Mucosa of rectum (tissue), 2 donors: ENCODE results near the gene RAB1A.
A peak's percentile ranks its signal among the peaks of the same experiment; 100 is the strongest.
"Not testable (repeated sequence)": the region's sequence is repeated elsewhere in the genome, so short reads cannot be mapped to it uniquely, and the experiment has no call there.

Experiments
- H3K27ac ChIP-seq, 2 donors: one replicate each; pipeline ENCODE4 v1.7.0; 2013; ENCODE audit warnings: inconsistent platforms in 2 of 2, low read depth in 2 of 2, low read length in 2 of 2
- H3K27me3 ChIP-seq, 2 donors: one replicate each; pipeline ENCODE4 v1.7.0; 2013; ENCODE audit warnings: low read length in 2 of 2; ENCODE audit not compliant: control insufficient read depth in 2 of 2, insufficient read depth in 2 of 2
- H3K36me3 ChIP-seq, 2 donors: one replicate each; pipeline ENCODE4 v1.7.0; 2013; ENCODE audit warnings: low read length in 2 of 2; ENCODE audit not compliant: control insufficient read depth in 2 of 2, insufficient read depth in 2 of 2
- H3K4me1 ChIP-seq, 2 donors: one replicate each; pipeline ENCODE4 v1.7.0; 2013; ENCODE audit warnings: low read length in 2 of 2, mild to moderate bottlenecking in 1 of 2; ENCODE audit not compliant: control insufficient read depth in 2 of 2, insufficient read depth in 2 of 2
- H3K4me3 ChIP-seq, 2 donors: one replicate each; pipeline ENCODE4 v1.7.0; 2013; ENCODE audit warnings: low read length in 2 of 2
- H3K9ac ChIP-seq, 2 donors: one replicate each; pipeline ENCODE4 v1.7.0; 2013; ENCODE audit warnings: low read length in 2 of 2, low read depth in 1 of 2, mild to moderate bottlenecking in 1 of 2
- H3K9me3 ChIP-seq, 2 donors: one replicate each; pipeline ENCODE4 v1.7.0; 2013; ENCODE audit warnings: low read length in 2 of 2; ENCODE audit not compliant: control insufficient read depth in 2 of 2
- donor health status: healthy.
- donor health status: Normal muscosa, but diverticular disease.

RAB1A gene

GRCh38 chr2:65137197-65137775, 7.4 kb upstream of the RAB1A start:
- H3K9ac ChIP-seq: no peak overlapping the region
- H3K4me3 ChIP-seq: no peak overlapping the region
- no peak overlapping the region for H3K27ac ChIP-seq
- H3K4me1 ChIP-seq: peaks cover 0 to 4% of the 10 kb centered on the region in 2 donors
- no peaks in the 10 kb centered on the region for H3K36me3 ChIP-seq
- no peaks in the 10 kb centered on the region for H3K27me3 ChIP-seq
- no peaks in the 10 kb centered on the region for H3K9me3 ChIP-seq

GRCh38 chr2:65136253-65136652, 6.3 kb upstream of the RAB1A start:
- Histone ChIP-seq H3K27ac (no peak overlapping the region), H3K27me3 (no peaks in the 10 kb centered on the region), H3K36me3 (no peaks in the 10 kb centered on the region), H3K4me1 (no peaks in the 10 kb centered on the region), H3K9me3 (no peaks in the 10 kb centered on the region), H3K4me3 (no peak overlapping the region), H3K9ac (no peak overlapping the region)

GRCh38 chr2:65134158-65134557, 4.3 kb upstream of the RAB1A start:
- Histone ChIP-seq H3K27ac (no peak overlapping the region), H3K9ac (no peak overlapping the region), H3K4me1 (peaks cover 3% of the 10 kb centered on the region in 2 donors), H3K36me3 (no peaks in the 10 kb centered on the region), H3K9me3 (no peaks in the 10 kb centered on the region), H3K27me3 (no peaks in the 10 kb centered on the region), H3K4me3 (no peak overlapping the region)

GRCh38 chr2:65133626-65134025, 3.7 kb upstream of the RAB1A start:
- Histone ChIP-seq H3K36me3 (no peaks in the 10 kb centered on the region), H3K4me3 (no peak overlapping the region), H3K9me3 (no peaks in the 10 kb centered on the region), H3K4me1 (peaks cover 3 to 6% of the 10 kb centered on the region in 2 donors), H3K27me3 (no peaks in the 10 kb centered on the region), H3K27ac (no peak overlapping the region), H3K9ac (no peak overlapping the region)

- H3K9me3 ChIP-seq, H3K9ac ChIP-seq, H3K27me3 ChIP-seq, H3K36me3 ChIP-seq, H3K4me3 ChIP-seq, H3K27ac ChIP-seq: not testable (repeated sequence)
- peaks cover 9 to 13% of the 10 kb centered on the region in 2 donors for H3K4me1 ChIP-seq
These were observed 3.0 kb upstream of the RAB1A start for GRCh38 chr2:65132930-65133329.

GRCh38 chr2:65130664-65131175, 814 bp upstream of the RAB1A start:
- Histone ChIP-seq H3K4me1 (peaks cover 16 to 19% of the 10 kb centered on the region in 2 donors), H3K27me3 (no peaks in the 10 kb centered on the region), H3K9ac (peak overlapping the region; percentile 92 to 96), H3K9me3 (no peaks in the 10 kb centered on the region), H3K27ac (peak overlapping the region; percentile 83 to 100), H3K36me3 (no peaks in the 10 kb centered on the region), H3K4me3 (peak overlapping the region; percentile 88 to 91)

GRCh38 chr2:65129286-65129825, 550 bp downstream of the RAB1A start:
- peak overlapping the region; percentile 88 to 100 for H3K9ac ChIP-seq
- H3K9me3 ChIP-seq: no peaks in the 10 kb centered on the region
- no peaks in the 10 kb centered on the region for H3K36me3 ChIP-seq
- H3K27me3 ChIP-seq: no peaks in the 10 kb centered on the region
- H3K4me3 ChIP-seq: peak overlapping the region; percentile 97
- peak overlapping the region; percentile 100 for H3K27ac ChIP-seq
- peaks cover 23 to 26% of the 10 kb centered on the region in 2 donors for H3K4me1 ChIP-seq

- peak overlapping the region; percentile 100 for H3K27ac ChIP-seq
- peak overlapping the region; percentile 97 for H3K4me3 ChIP-seq
- no peaks in the 10 kb centered on the region for H3K36me3 ChIP-seq
- H3K9ac ChIP-seq: peak overlapping the region; percentile 88 to 100
- peaks cover 23 to 26% of the 10 kb centered on the region in 2 donors for H3K4me1 ChIP-seq
- no peaks in the 10 kb centered on the region for H3K9me3 ChIP-seq
- H3K27me3 ChIP-seq: no peaks in the 10 kb centered on the region
These were observed 1.4 kb downstream of the RAB1A start for GRCh38 chr2:65128297-65129190.

- H3K4me3 ChIP-seq, H3K36me3 ChIP-seq, H3K9ac ChIP-seq, H3K9me3 ChIP-seq, H3K27ac ChIP-seq, H3K27me3 ChIP-seq: not testable (repeated sequence)
- H3K4me1 ChIP-seq: peaks cover 26 to 28% of the 10 kb centered on the region in 2 donors
These were observed 4.4 kb downstream of the RAB1A start for GRCh38 chr2:65125457-65125856.

GRCh38 chr2:65122313-65122712, 7.6 kb downstream of the RAB1A start:
- peaks cover 14 to 20% of the 10 kb centered on the region in 2 donors for H3K4me1 ChIP-seq
- no peaks in the 10 kb centered on the region for H3K27me3 ChIP-seq
- H3K27ac ChIP-seq: no peak overlapping the region
- H3K9me3 ChIP-seq: no peaks in the 10 kb centered on the region
- H3K36me3 ChIP-seq: no peaks in the 10 kb centered on the region
- H3K4me3 ChIP-seq: no peak overlapping the region
- no peak overlapping the region for H3K9ac ChIP-seq
